Spleen (tissue), 11 donors: Measurements from ENCODE around the gene SIM1. TPM values are rescaled to one million over a fixed set of nuclear protein-coding genes. Genes with fewer than 3 reads are reported as not detected.

Experiments
- DNase-seq: peaks from one replicate; pipeline ENCODE4 v3.0.0-alpha.2; 2020
- H3K27ac ChIP-seq, 8 donors: fragments of 200-600 bp; sonication (generic) in 7 of 8; 1 replicate in 4 of 8; 2 replicates in 4 of 8; pipeline versions ENCODE4 v1.5.0 to v1.8.0; 2016 to 2021; ENCODE audit warnings: inconsistent platforms in 4 of 8, mild to moderate bottlenecking in 4 of 8, moderate library complexity in 1 of 8
- H3K27me3 ChIP-seq, 7 donors: fragments of 200-600 bp; sonication (generic) in 6 of 7; replicated peaks in 1 of 7; 1 replicate in 4 of 7; 2 replicates in 3 of 7; pipeline versions ENCODE4 v1.5.0 to v1.8.0; 2016 to 2021; ENCODE audit warnings: inconsistent platforms in 3 of 7, mild to moderate bottlenecking in 1 of 7
- H3K36me3 ChIP-seq, 6 donors: fragments of 200-600 bp; sonication (generic) in 5 of 6; 1 replicate in 4 of 6; 2 replicates in 2 of 6; pipeline versions ENCODE4 v1.5.0 to v1.8.0; 2016 to 2021; ENCODE audit warnings: inconsistent platforms in 2 of 6
- H3K4me1 ChIP-seq, 6 donors: fragments of 200-600 bp; sonication (generic) in 5 of 6; 1 replicate in 3 of 6; 2 replicates in 3 of 6; pipeline versions ENCODE4 v1.5.0 to v1.8.0; 2016 to 2021; ENCODE audit warnings: inconsistent platforms in 3 of 6
- H3K4me3 ChIP-seq, 8 donors: fragments of 200-600 bp; sonication (generic) in 7 of 8; 1 replicate in 4 of 8; 2 replicates in 4 of 8; pipeline versions ENCODE4 v1.5.0 to v1.8.0; 2016 to 2021; ENCODE audit warnings: inconsistent platforms in 4 of 8, mild to moderate bottlenecking in 4 of 8, moderate library complexity in 2 of 8
- H3K9me3 ChIP-seq, 8 donors: fragments of 200-600 bp; sonication (generic) in 7 of 8; 1 replicate in 4 of 8; 2 replicates in 4 of 8; pipeline versions ENCODE4 v1.5.0 to v1.8.0; 2016 to 2021; ENCODE audit warnings: inconsistent platforms in 4 of 8
- POLR2A ChIP-seq, 3 donors: fragments of 450-650 bp; IDR thresholded peaks; one replicate each; pipeline ENCODE4 v1.5.1; 2017; ENCODE audit warnings: antibody characterized with exemption in 3 of 3, mild to moderate bottlenecking in 1 of 3
- POLR2AphosphoS5 ChIP-seq, 3 donors: sonication (generic); formaldehyde crosslinking; IDR thresholded peaks; one replicate each; pipeline ENCODE4 v1.5.1; 2017; ENCODE audit warnings: antibody characterized with exemption in 3 of 3
- WGBS, 5 donors: extraction: QIAGEN DNeasy Blood & Tissue Kit in 3 of 5; methylation state at CpG; one replicate each; pipeline versions ENCODE4 v1.1.5 to v1.1.7; 2013 to 2018; 5-methylcytosine and 5-hydroxymethylcytosine counted together
- intact Hi-C: fragments of 100-400 bp; cut with DNase I; formaldehyde crosslinking; loops from one replicate; pipeline ENCODE4 v1.15.0; 2023; ENCODE audit warnings: low total_unique reads
- polyA plus RNA-seq, 3 donors: library from polyadenylated mRNA; stranded (reverse); fragments of 200-250 nt; gene quantifications; one replicate each; pipeline ENCODE4 v1.2.1, GENCODE V29; 2013
- total RNA-seq, 7 donors: library from RNA; depleted of rRNA in 3 of 7; stranded (reverse); fragments of >200 nt in 3 of 7; fragmentation: NEBNext Ultra II Directional in 4 of 7; extraction: Animal tissue kit (Norgen Biotek cat#: 25700) in 4 of 7; gene quantifications; one replicate each; pipeline versions ENCODE4 v1.1.0 to v1.2.1, GENCODE V29; 2016 to 2021
- TF ChIP-seq, protein P1 (sequence below), 11 experiments: fragments of 200-600 bp in 7 of 11; fragments of 450-650 bp in 4 of 11; sonication (generic) in 4 of 11; IDR thresholded peaks in 8 of 11; conservative IDR thresholded peaks in 3 of 11; 1 replicate in 7 of 11; 2 replicates in 4 of 11; pipeline versions ENCODE4 v1.4.0 to v1.8.0; 2016 to 2021; ENCODE audit warnings: antibody characterized with exemption in 11 of 11, inconsistent platforms in 4 of 11, mild to moderate bottlenecking in 1 of 11
- donor health status: healthy with polysubstance abuse.
- donor health status: DM: no; HTN: no; CAD: no; lungs with moderate emphysema.
- donor health status: DM: no; HTN: no; CAD: no.
- donor health status: Bipolar disorder and iron deficiency.
- donor health status: healthy.
- donor health status: DM: no; HTN: no; CAD: no.
- donor health status: DM: yes; HTN: yes; CAD: no.

Gene SIM1
- total and polyA plus RNA-seq, 10 donors = not detected

DNA sequence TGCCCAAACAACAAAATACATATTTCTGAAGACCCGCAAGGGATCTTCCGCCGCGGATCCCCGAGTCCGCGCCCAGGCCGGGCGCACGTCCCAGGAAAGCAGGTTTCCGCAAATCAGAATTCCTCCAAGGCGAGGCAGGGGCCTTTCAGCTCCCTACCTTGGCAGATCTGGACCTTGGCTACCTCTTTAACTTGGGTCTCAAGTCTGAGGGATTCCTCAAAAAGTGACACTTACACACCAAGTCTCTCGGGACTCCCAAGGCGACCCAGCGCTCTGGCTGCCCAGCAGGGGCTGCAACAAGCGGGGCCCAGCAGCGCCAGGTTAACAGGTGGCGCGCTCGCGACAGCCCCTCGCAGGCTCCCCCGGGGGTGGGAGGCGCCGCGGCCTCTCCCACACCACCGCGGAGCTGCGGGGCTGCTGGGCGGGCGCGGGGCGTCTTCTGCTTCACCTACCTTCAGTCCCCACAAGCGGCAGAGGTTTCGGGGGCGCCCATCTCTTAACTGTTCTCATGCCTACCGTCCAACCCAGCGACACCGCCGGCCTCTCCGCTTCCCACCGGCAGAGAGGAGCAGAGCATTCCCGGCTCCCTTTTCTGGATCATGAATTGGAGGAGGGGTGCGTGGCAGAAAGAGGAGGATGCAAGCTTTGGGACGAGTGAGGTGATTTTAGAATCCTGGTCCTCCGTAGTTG lies 414 bp downstream of the SIM1 start:
- Histone ChIP-seq H3K4me1 (peaks cover 0 to 41% (median 23%) of the 10 kb centered on the region in 6 donors), H3K4me3 (peak overlapping the region in 7 of 8 donors; percentile 14 to 61 (median 27)), H3K36me3 (no peaks in the 10 kb centered on the region), H3K27me3 (peaks cover 22 to 100% (median 100%) of the 10 kb centered on the region in 7 donors), H3K9me3 (peaks cover 0 to 23% (median 0%) of the 10 kb centered on the region in 8 donors), H3K27ac (no peak overlapping the region)
- TF ChIP-seq, protein P1, sequence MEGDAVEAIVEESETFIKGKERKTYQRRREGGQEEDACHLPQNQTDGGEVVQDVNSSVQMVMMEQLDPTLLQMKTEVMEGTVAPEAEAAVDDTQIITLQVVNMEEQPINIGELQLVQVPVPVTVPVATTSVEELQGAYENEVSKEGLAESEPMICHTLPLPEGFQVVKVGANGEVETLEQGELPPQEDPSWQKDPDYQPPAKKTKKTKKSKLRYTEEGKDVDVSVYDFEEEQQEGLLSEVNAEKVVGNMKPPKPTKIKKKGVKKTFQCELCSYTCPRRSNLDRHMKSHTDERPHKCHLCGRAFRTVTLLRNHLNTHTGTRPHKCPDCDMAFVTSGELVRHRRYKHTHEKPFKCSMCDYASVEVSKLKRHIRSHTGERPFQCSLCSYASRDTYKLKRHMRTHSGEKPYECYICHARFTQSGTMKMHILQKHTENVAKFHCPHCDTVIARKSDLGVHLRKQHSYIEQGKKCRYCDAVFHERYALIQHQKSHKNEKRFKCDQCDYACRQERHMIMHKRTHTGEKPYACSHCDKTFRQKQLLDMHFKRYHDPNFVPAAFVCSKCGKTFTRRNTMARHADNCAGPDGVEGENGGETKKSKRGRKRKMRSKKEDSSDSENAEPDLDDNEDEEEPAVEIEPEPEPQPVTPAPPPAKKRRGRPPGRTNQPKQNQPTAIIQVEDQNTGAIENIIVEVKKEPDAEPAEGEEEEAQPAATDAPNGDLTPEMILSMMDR (IDR thresholded peaks at IDR 0.05 in 8 of 11, conservative IDR thresholded peaks at IDR 0.05 in 3 of 11) = no peak
- TF ChIP-seq POLR2A (IDR thresholded peaks at IDR 0.05) = no peak
- TF ChIP-seq POLR2AphosphoS5 (IDR thresholded peaks at IDR 0.05) = no peak
- 6 to 11% (median 9%) methylated on average over 27 to 46 of the region's 46 CpGs for WGBS, 5 donors
- intact Hi-C loops = no loop called here
- no peak for DNase-seq

GRCh38 chr6:100463630-100464161 lies 1.0 kb downstream of the SIM1 start:
- Histone ChIP-seq H3K27me3 (peaks cover 22 to 100% (median 100%) of the 10 kb centered on the region in 7 donors), H3K4me1 (peaks cover 0 to 41% (median 23%) of the 10 kb centered on the region in 6 donors), H3K27ac (no peak overlapping the region), H3K4me3 (peak overlapping the region in 1 of 8 donors; percentile 61), H3K9me3 (peaks cover 0 to 23% (median 0%) of the 10 kb centered on the region in 8 donors), H3K36me3 (no peaks in the 10 kb centered on the region)
- WGBS, 5 donors = 6 to 10% (median 8%) methylated on average over 24 of the region's 24 CpGs
- DNase-seq = no peak
- intact Hi-C loops = no loop called here
- TF ChIP-seq POLR2AphosphoS5 (IDR thresholded peaks at IDR 0.05) = no peak
- no peak for TF ChIP-seq POLR2A (IDR thresholded peaks at IDR 0.05)
- TF ChIP-seq, protein P1 (IDR thresholded peaks at IDR 0.05 in 8 of 11, conservative IDR thresholded peaks at IDR 0.05 in 3 of 11) = no peak

DNA sequence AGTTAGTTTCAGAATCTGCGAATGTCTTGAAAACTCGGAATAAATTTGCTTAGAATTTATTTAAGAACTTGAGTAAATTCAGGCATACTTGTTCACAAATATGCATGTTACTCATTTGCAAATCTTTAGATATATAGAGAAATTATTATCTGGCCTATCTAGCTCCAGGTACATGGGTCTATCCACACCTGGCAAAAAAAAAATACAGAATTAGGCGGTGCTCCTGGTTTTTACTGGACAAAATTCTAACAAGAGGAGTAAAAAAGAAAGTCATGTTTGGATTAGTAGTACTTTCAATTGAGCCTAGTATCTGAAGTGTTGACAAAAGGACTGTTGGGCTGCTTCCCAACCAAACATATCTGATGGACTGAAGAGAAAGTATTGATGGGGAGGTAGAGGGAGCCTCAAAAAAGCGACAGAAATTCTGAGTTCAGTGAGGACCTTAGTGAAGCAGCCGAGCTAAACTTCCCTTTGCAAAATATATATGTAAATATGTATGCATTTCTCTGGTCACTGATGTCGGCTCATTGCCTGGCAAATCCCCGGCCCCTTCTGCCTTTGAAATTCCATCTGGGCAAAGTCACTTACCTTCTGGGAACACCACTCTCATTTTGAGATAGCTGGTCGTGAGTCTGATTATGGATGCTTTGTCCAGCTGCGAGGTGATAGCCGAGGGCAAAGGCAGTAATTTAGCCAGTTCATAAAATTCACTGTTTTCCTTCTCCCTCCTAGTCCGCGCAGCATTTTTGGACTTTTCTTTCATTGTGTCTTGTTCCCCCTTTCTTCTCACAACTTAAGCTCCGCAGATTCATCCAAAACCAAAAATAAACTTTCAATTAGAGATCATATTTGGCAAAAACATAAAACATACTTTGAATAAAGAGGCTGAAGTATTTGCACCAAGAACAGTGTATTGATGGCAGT lies 1.8 kb downstream of the SIM1 start:
- Histone ChIP-seq H3K27me3 (peaks cover 29 to 100% (median 100%) of the 10 kb centered on the region in 7 donors), H3K36me3 (no peaks in the 10 kb centered on the region), H3K9me3 (peaks cover 0 to 27% (median 0%) of the 10 kb centered on the region in 8 donors), H3K27ac (no peak overlapping the region), H3K4me3 (no peak overlapping the region), H3K4me1 (peaks cover 0 to 45% (median 23%) of the 10 kb centered on the region in 6 donors)
- intact Hi-C loops = no loop called here
- WGBS, 5 donors = 10 to 15% (median 14%) methylated on average over 13 of the region's 13 CpGs
- no peak for DNase-seq
- TF ChIP-seq POLR2A (IDR thresholded peaks at IDR 0.05) (no peak), POLR2AphosphoS5 (IDR thresholded peaks at IDR 0.05) (no peak)
- TF ChIP-seq, protein P1 (IDR thresholded peaks at IDR 0.05 in 8 of 11, conservative IDR thresholded peaks at IDR 0.05 in 3 of 11) = no peak
